Epithelial cell of proximal tubule (primary cell): ENCODE measurements around the gene APOBEC4. TPM values are rescaled to one million over a fixed set of nuclear protein-coding genes. Genes with fewer than 3 reads are reported as not detected.
A peak's percentile ranks its signal among the peaks of the same experiment; 100 is the strongest.

ENCODE experiments used
- DNase-seq: peaks from one replicate; pipeline ENCODE4 v3.0.0-alpha.2; 2011; ENCODE audit warnings: low read depth
- H3K4me3 ChIP-seq: 2 replicates; pipeline ENCODE4 v1.5.1; 2011; ENCODE audit warnings: low read depth, mild to moderate bottlenecking, low read length
- CTCF ChIP-seq: conservative IDR thresholded peaks from 2 replicates; pipeline ENCODE4 v1.5.1; 2012; ENCODE audit warnings: low read depth, mild to moderate bottlenecking, low read length
- total RNA-seq: library from RNA; depleted of rRNA; stranded (reverse); fragments of >200 nt; gene quantifications from 2 replicates; pipeline ENCODE4 v1.2.3, GENCODE V29; 2015

APOBEC4 gene
- total RNA-seq, 1 donor from 2014 or later, result not detected

- DNase-seq, result no peak
- no peak overlapping the region for H3K4me3 ChIP-seq
Observed at GRCh38 chr1:183674339-183674738, 21.2 kb upstream of the APOBEC4 start.

GRCh38 chr1:183673605-183674323, 20.6 kb upstream of the APOBEC4 start:
- H3K4me3 ChIP-seq, result no peak overlapping the region
- no peak for DNase-seq
- TF ChIP-seq CTCF, result no peak

More at GRCh38 chr1:183674339-183674738, 21.2 kb upstream of the APOBEC4 start:
- TF ChIP-seq CTCF, result no peak

GRCh38 chr1:183670169-183670568, 17.1 kb upstream of the APOBEC4 start:
- TF ChIP-seq CTCF, result peak; percentile 36
- no peak overlapping the region for H3K4me3 ChIP-seq
- no peak for DNase-seq

GRCh38 chr1:183656355-183656754, 3.2 kb upstream of the APOBEC4 start:
- no peak for TF ChIP-seq CTCF

GRCh38 chr1:183655562-183656075, 2.5 kb upstream of the APOBEC4 start:
- DNase-seq, result no peak

More at GRCh38 chr1:183656355-183656754, 3.2 kb upstream of the APOBEC4 start:
- DNase-seq, result no peak
- no peak overlapping the region for H3K4me3 ChIP-seq

GRCh38 chr1:183654706-183655105, 1.6 kb upstream of the APOBEC4 start:
- DNase-seq, result no peak
- no peak overlapping the region for H3K4me3 ChIP-seq
- TF ChIP-seq CTCF, result no peak

More at GRCh38 chr1:183655562-183656075, 2.5 kb upstream of the APOBEC4 start:
- peak; percentile 91 for TF ChIP-seq CTCF
- no peak overlapping the region for H3K4me3 ChIP-seq
